Measurements from ENCODE around the gene TMA16.
"Not testable (repeated sequence)": the region's sequence is repeated elsewhere in the genome, so short reads cannot be mapped to it uniquely, and the experiment has no call there.

The TMA16 gene

DNA sequence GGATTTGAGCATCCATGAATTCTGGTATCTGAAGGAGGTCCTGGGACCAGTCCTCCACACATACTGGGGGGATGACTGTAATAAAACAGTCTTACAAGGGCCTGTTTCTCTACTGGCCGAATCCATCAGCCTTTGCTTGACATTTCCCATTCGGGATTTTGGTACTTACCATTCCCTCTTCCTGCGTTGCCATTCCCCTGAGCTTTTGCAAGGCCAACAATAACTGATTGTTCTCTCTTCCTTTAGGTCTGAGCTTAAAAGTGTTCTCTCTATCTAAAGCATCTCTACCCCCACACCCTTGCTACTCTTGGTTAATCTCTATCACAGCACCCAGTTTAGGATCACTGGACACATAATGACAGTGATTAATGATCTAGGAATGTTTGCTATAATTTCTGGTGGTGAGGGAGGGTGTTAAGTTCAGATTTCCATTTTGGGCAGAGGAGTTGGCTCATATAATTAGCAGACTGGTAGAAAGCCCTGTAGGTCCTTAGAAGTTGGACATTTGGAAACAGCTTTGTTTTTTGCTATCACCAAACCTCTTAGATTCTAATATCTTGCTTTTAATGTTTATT lies 29.4 kb downstream of the TMA16 start:
- DNase-seq, result no peak

DNA sequence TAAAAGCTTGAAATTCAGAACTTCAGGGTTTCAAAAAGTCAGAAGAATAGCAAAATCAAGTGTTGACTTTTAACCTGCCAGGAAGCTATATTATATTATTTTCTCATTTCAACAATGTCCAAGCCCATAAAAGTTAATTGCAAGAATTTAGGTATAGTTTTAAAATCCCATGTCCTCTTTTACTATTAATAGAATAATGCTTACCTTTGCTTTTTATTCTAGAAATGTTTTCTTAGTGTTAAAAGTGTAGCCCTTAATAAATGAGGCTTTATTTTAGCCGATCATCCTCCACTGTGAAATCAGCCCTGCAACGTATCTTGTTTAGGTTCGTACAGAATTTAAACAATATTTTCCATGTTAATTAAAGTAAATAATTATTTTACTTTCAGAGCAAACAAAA lies 31.5 kb downstream of the TMA16 start:
- DNase-seq, result no peak

DNA sequence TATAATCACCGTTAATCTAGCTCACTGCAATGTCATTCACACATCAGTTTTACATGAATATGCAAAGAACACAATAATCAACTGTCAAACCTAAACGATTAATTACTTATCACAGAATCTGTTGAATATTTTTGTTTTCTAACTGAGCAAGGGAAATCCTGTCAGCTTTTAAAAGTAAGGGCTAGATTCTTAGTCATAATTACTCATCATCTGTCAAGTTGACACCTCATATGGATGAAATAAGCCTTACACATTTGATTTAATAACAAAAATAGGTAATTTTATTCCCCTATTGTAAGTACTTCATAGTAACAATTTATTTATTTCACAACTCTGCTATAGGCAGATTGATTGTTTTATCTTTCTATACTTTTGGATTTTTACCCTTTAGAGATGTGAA lies 32.7 kb downstream of the TMA16 start:
- DNase-seq, result no peak

DNA sequence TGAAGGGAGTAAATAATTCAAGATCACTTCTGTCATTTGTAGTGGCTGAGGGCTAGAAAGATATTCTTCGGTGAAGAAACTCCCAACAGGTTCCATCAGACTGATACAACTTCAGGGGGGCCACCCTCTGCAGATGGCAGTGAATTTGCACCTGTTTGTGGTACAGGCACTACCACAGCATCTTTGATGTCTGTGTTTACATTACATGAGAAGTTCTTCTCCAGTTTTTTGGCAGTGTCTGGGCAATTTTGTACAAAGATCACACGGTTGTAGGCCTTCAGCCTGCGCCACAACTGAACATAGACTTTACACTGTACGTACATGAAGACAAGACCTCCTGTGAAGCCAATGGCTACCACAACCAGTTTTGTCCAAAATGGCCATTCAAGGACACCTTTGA lies 34.2 kb downstream of the TMA16 start:
- no peak for DNase-seq

DNA sequence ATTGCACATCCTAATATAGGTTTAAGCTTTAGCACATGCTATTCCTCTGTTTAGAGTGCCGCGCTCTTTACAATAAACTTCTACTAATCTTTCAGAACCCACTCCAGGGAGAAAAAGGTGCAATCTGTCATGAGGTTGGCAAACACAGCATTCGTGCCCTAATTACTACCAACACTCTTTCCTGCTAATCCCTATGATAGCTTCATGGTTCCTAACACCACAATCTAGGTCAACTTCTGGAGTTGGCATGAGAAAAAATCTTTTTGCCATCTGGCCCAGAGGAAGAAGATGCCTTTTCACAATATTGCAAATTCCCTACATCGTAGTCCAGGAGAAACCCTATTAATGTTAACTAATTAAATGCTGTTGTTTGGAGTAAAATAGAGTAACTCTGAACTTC lies 39.6 kb downstream of the TMA16 start:
- no peak for DNase-seq

DNA sequence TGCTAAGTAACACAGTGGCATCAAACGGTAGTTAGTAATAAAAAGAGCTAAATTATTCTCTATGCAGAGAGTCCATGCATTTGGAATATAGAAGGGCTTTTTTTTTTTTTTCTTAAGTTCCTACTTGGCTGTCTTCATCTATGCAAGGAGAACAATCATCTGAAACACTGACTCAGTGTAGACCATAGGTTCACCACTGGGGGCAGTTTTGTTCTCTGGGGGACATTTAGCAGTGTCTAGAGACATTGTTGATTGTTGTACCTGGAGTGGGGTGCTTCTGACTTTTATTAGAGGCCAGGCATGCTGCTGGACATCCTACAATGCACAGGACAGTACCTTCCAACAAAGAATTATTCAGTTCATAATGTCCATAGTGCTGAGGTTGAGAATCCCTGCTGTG lies 41.2 kb downstream of the TMA16 start:
- DNase-seq, result no peak

DNA sequence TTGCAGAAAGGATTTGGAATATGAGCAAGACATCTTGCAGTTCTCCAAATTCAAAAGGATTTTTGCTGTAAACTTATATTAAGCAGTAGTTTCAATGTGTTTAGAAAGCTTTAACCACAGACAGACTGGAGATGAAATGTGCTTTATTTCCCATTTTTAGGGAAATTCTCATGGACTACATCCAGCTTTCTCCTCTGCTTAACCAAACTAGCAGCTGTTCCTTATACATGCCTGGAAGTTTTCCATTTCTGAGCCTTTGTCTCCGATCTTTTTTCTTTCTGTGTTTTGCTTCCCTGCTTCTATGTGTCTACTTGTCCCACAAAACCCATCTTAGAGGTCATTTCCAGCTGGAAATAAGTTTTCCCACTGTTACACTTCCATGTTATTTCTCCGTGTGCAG lies 41.6 kb downstream of the TMA16 start:
- DNase-seq, result no peak

DNA sequence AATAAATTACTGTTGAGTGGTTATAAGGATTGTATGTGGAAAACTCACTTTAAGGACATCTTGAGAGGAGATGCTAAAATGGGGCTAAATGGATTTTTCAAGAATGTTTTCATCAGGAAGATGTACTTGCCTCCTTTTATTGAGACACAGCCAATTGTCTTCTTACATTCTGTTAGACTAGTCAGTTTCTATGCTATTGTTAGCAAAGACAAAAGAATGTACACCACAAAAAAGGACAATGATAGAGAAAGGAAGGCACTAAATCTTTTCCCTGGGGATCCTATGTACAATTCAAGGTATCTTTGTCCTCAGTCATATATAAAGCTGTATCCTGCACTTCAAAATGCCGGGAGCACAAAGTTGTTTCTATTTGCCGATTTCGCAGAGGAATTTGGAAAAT lies 42.6 kb downstream of the TMA16 start:
- no peak for DNase-seq

DNA sequence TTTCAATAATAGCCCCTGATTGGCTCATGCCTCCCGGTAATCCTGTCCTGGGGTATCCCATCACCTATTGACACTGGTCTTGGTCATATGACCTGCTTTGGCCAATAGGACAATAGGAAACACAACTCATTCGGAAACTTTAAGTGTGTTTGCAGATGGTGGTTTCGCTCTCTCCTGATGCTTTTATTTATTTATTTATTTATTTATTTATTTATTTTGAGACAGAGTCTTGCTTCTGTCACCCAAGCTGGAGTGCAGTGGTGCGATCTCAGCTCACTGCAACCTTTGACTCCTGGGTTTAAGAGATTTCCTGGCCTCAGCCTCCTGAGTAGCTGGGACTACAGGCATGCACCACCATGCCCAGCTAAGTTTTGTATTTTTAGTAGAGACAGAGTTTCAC lies 44.3 kb downstream of the TMA16 start:
- not testable (repeated sequence) for DNase-seq

DNA sequence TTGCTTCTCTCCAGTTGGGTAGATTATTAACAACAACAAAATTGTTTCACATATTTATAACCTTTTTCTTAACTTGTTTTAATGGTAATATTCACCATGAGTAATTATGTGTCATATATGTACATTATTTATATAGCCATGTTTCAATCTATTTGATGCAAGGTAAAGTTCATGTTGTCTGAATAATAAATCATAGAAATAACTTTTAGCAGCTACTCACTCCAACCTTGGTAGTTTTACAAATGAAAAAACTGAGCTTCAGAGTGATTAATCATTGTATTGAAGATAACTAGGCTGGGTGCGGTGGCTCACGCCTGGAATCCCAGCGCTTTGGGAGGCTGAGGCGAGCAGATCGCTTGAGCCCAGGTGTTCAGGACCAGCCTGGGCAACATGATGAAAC lies 46.0 kb downstream of the TMA16 start:
- DNase-seq, result no peak

DNA sequence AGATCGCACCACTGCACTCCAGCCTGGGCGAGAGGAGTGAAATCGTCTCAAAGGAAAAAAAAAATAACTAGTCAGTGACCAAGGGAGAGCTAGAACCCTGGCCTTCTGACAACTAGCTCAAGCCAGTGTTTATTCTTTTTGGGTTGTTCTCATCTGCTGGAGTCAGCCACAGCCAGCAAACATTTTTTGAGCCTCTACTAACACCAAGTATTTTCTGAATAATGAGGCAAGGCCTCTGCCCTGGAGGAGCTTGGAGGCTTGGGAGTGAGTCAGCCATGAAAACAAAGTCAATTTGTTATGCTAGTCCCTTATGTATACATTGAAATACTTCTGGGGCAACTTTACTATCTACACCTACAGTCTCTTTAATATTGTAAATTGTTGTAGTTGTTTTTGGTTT lies 46.5 kb downstream of the TMA16 start:
- DNase-seq, result peak; percentile 78

DNA sequence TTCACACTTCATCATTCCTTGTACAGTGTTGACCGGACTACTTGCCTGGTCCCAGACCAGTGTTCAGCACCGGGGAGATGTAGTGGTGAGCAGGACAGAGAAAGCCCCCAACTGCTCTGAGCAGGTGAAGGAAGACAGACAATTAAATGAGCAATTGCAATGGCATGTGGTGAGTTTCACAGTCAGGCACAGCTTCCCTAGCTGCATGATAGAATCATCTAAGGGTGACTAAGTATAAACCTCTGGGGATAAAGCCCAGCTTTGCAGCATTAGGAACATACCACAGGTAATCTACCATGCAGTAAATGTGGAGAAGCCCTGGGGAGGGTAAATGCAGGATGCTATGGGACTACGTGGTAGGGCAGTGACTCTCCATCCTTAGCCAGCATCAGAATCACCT lies 47.8 kb downstream of the TMA16 start:
- DNase-seq, result peak; percentile 72

DNA sequence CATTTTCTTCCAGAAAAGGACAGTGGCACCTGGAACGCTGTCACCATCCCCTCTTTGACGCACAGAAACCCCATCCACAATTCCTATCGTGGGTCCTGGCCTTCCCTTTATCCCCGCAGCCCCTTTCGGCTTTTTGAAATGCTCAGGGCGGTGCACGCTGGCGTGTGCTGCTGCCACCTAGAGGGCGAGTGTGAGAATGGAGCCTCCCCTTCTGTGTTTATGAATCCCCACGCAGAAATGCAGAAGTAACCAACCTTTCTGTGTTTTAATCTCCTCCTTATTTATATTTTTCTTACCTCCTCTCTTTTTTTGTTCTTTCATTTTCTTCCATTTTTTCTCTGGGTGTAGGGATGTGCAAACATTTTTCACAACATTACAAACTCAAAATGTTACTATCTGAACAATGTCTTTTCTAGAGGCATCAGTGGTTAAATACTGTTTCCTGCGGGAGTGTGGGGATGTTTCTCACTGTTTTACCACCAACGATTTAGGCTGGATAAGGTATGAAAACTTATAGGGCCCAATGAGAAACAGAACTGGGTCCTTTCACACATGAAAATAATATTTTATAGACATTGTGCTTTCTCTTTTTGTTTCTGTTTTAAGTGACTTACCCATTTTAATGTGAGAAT lies 50.0 kb downstream of the TMA16 start:
- peak; percentile 51 for DNase-seq

DNA sequence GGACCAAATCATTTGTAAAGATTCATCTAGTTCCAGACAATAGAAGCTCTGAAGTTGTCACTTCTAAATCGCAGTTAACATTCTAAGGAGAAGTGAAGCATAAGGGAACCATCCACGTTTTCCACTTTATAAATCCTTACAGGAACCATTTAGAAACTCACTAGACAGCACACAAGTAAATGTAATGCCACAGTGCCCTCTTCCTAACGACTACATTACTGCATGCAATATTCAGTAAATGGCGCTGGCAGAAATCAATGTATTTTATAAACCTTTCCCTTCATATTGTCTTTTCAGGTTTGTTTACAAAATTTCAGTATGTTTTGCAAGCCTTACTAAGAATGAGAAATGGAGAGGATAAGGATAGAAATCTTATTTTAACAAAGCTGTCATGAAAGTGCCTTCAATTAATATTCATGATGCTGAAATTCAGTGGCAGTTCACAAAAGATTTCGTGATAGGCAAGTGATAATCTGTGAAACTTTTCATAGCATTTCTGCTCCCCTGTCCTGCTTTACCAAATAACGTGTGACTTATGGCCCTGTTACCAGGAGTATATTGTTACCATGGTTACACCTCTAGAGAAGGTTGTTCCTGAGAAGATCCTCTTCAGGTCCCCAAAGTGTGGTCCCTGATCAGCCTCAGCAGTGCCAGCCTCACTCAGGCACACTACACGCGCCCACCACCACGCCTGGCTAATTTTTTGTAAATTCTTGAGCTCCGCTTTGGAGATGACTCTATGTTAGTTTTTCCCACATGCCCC lies 54.2 kb downstream of the TMA16 start:
- peak; percentile 52 for DNase-seq

DNA sequence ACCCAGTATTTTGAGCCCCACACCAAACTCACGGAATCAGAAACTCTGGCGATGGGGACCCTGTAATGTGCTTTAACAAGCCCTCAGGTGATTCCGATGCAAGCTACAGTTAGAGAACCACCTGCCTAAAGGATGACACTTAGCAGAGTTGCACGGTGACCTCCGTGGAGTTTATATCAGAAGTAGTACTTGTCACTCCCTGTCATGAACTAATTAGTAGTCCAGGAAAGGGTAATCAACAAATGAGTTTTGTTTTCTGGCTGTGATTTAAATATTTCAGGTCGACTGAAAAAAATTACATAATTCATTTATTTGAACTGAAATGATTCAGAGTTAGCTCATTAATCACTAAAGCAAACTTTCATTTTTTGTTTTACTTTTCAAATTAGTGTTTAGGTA lies 56.4 kb downstream of the TMA16 start:
- DNase-seq, result no peak

DNA sequence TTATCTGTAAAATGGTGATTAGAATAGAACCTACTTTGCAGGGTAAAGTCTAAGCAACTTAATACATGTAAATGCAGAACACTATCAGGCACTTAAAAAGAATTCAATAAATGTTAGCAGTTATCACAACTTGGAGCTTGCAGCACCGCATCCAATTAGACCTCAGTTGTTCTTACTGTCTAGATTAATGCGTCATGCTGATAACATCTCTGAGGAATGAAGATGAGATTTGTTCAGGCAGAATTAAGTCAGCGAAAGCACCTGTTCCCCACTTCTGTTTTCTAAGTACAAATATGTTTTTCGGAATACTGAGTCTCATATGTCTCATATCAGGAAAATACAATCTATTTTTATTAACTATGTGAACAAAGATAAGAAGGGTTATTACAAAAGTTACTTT lies 58.7 kb downstream of the TMA16 start:
- no peak for DNase-seq

DNA sequence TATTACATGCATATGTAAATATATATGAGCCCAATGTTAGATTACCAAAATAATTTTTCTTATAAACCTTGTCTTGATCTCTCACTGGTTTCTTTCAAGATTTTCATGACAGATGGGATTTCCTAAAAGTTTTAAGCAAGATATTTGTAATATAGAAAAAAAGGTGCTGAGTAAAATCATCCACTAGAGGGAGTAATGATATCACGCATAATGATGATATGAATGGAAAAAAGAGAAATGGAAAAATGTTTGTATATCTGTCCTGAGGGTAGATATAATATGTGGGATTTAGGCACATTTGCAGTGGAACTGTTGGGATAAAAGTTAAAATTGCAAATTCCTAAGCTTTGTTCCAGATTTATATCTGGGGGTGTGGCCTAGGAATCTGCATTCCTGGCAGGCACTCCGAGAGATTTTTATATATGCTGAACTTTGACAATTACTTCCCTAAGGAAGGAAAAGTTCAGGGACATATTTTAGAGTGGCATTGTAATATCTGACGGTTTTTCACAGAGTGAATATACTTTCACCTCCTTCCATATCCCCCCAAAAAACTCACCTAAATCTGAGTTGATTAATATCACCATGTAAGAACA lies 60.5 kb downstream of the TMA16 start:
- peak; percentile 14 for DNase-seq

DNA sequence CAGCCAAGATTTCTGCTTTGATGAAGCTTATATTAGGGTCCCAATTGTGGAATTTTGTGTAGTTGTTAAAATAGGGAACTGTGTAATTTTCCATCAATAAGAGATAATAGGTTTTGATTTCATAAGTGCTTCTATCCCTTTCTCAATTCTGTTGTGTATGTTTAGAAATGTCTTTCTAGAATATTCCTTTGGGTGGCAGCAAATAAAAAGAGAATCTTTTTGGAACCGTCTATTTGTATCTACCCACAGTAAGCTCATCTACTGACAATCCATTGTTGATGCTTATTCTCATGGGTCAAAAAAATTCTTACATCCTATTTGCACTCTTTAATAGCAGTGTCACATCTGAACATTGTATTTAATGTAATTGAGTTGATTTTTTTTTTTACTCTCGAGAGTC lies 61.7 kb downstream of the TMA16 start:
- no peak for DNase-seq

DNA sequence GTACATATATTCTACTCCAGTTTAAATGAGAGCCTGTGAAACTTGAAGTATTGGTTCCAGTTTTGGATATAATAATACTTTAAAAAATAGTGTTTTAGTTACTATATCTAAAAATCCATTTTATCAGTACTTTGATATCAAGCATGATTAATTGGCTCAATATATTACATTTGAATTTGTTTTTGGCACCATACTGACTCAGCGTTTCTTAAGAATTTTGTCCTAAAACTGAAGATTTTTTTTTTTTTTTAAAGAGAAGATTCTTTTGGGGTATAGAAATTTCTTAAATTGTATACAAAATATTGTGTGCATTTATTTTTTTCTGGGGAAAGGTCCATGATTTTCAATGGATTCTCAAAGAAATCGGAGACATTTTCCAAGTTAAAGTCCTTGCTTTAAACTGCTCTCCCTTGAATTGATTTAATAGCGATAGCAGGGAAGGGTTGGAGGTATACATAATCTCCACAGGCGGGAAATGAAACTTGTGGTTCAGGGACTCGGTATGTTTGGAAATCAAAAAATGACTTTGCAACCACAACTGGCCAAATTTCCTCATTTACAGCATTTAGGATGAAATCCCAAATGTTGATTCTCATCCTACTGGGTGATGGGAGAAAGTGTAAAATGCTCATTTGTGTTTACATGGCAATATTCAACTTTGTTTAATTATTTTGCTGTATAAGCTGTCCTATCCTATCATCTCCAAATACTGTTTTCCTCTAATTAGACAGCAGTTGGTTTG lies 62.3 kb downstream of the TMA16 start:
- no peak for DNase-seq

DNA sequence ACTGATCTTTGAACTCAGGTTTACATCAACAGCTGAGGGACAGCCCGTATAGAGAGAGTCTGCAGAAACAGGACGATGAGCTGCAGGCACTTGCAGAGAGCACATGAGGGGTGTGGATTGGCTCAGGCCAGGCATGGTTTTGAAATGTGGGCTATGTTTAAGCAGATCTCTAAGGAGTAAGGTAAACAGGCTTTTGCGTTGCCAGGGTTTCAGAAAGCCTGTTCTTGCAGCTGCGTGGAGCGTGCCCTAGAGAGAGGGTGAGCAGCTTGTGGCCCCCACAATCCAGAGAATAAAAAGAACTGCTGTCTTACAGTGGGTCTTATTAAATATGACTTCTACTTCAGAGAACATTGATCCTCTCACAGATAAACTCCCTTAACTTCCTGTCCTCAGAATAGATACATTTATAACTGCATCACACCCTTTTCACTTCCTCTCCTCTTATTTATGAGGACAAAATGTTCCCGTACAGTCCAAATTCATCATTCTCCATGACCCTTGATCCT lies 64.1 kb downstream of the TMA16 start:
- DNase-seq, result no peak

DNA sequence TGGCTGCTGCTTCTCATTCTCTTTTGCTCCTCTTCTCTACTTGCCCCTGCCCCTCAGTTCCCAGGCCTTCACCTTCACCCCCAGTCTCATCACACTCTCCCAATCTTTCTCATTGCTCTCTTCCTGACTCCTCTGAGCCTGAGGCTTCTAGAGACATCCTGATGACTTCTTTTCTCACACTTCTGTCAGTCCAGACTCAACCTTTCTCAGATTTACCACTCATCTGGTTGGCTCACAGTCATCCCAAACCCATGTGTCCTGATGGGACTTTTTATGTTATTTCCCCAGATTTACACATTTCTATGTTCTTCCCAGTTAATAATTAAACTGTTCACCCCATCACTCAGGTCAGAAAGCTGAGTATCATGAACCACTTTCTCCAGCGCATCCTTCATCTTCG lies 68.0 kb downstream of the TMA16 start:
- no peak for DNase-seq

DNA sequence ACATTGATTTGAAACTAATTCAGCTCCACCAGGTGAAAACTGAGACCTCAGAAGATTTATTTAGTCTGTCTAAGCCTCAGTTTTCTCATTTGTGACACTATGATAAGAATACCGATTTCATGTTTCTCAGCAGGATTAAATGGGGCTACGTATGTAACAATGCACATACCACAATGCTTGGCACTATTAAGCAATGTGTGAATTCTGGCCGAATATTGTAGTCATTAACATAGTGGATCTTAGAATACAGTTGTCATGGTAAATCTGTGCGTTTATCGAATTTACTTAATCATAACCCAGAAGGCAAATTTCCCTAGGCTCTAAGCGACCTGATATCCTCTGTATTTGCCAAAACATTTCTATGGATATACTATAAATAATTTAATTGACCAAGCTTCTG lies 69.1 kb downstream of the TMA16 start:
- DNase-seq, result no peak

DNA sequence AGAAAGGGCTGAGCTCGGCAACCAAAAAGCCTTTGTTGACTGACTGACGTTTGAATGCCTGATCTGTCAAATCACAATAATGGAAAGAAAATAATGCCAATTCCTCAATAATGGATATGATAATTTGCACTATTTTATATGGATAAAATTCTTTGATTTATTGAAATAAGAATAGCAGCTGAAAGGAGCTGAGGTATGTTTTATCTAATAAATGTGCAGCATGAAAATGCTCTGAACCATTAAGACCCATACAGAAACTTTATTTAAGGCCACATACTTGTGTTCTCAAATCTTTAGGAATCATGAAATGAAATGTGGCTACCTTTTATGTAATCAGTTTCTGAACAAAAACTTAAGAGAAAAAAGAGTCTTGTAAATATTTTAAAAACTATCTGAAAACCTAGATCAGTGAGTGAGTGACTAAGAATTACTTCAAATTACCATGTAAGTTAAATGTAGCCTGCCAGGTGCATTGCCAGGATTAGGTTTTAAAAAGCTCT lies 69.8 kb downstream of the TMA16 start:
- no peak for DNase-seq

Data from fibroblast of skin of right biceps (primary cell).